Uterus (tissue), 4 donors: ENCODE results near the gene RAB39A. TPM values are rescaled to one million over a fixed set of nuclear protein-coding genes. Genes with fewer than 3 reads are reported as not detected.
"Not testable (repeated sequence)": the region's sequence is repeated elsewhere in the genome, so short reads cannot be mapped to it uniquely, and the experiment has no call there.

Experiments used
- DNase-seq, 2 donors: peaks; one replicate each; pipeline ENCODE4 v3.0.0-alpha.2; 2019 to 2020
- H3K27ac ChIP-seq, 2 donors: fragments of 200-600 bp; sonication (generic); 1 replicate in 1 of 2; 2 replicates in 1 of 2; pipeline ENCODE4 v1.5.1; 2016 to 2018
- H3K27me3 ChIP-seq, 2 donors: fragments of 200-600 bp; sonication (generic); one replicate each; pipeline ENCODE4 v1.5.1; 2018 to 2019; ENCODE audit warnings: control low read depth in 1 of 2
- H3K36me3 ChIP-seq, 2 donors: fragments of 200-600 bp; sonication (generic); one replicate each; pipeline ENCODE4 v1.5.1; 2019; ENCODE audit warnings: control low read depth in 1 of 2
- H3K4me1 ChIP-seq, 2 donors: fragments of 200-600 bp; sonication (generic); one replicate each; pipeline ENCODE4 v1.5.1; 2018 to 2019; ENCODE audit warnings: control low read depth in 1 of 2
- H3K4me3 ChIP-seq, 2 donors: fragments of 200-600 bp; sonication (generic); 1 replicate in 1 of 2; 2 replicates in 1 of 2; pipeline ENCODE4 v1.5.1; 2018 to 2019; ENCODE audit warnings: mild to moderate bottlenecking in 1 of 2
- H3K9me3 ChIP-seq, 2 donors: fragments of 200-600 bp; sonication (generic); one replicate each; pipeline ENCODE4 v1.5.1; 2019; ENCODE audit warnings: control low read depth in 1 of 2
- POLR2A ChIP-seq, 2 donors: fragments of 450-650 bp; IDR thresholded peaks; one replicate each; pipeline ENCODE4 v1.6.1; 2016; ENCODE audit warnings: antibody characterized with exemption in 2 of 2, mild to moderate bottlenecking in 1 of 2, moderate library complexity in 1 of 2
- intact Hi-C: fragments of 100-400 bp; cut with DNase I; formaldehyde crosslinking; loops from one replicate; pipeline ENCODE4 v1.15.1; 2023; ENCODE audit warnings: low total_unique reads
- total RNA-seq, 4 donors: library from RNA; depleted of rRNA in 3 of 4; stranded (reverse); fragments of >200 nt in 3 of 4; gene quantifications; one replicate each; pipeline versions ENCODE4 v1.1.0 to v1.2.4, GENCODE V29; 2014 to 2023
- TF ChIP-seq, protein P1 (sequence below), 4 experiments: fragments of 200-600 bp in 2 of 4; fragments of 450-650 bp in 2 of 4; sonication (generic) in 2 of 4; IDR thresholded peaks; one replicate each; pipeline ENCODE4 v1.5.1; 2016 to 2019; ENCODE audit warnings: antibody characterized with exemption in 4 of 4, mild to moderate bottlenecking in 2 of 4, moderate library complexity in 1 of 4
- donor health status: DM: yes; HTN: yes; CAD: no.

The RAB39A gene
- total RNA-seq, 4 donors from 2014 or later = 0.26 to 3.9 (median 0.79) TPM; not detected in 1

DNA sequence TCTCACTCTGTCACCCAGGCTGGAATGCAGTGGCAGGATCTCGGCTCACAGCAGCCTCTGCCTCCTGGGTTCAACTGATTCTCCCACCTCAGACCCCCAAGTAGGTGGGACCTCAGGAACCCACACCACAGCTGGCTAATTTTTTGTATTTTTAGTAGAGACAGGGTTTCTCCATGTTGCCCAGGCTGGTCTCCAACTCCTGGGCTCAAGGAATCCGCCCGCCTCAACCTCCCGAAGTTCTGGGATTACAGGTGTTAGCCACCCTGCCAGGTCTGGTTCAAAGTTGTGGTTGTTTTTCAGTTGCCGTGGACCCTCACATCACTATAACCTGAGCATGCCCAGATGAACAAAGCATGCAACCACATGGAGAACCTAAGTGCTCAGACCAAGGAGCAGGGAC, 13.0 kb upstream of the RAB39A start:
- intact Hi-C loops = no loop called here
- Histone ChIP-seq H3K36me3 (no peaks in the 10 kb centered on the region), H3K9me3 (no peaks in the 10 kb centered on the region), H3K4me3 (no peak overlapping the region), H3K27me3 (no peaks in the 10 kb centered on the region), H3K4me1 (no peaks in the 10 kb centered on the region), H3K27ac (no peak overlapping the region)
- DNase-seq = no peak
- no peak for TF ChIP-seq POLR2A (IDR thresholded peaks at IDR 0.05)

- H3K4me1 ChIP-seq = no peaks in the 10 kb centered on the region
Observed at GRCh38 chr11:107916671-107917241, 11.5 kb upstream of the RAB39A start.

DNA sequence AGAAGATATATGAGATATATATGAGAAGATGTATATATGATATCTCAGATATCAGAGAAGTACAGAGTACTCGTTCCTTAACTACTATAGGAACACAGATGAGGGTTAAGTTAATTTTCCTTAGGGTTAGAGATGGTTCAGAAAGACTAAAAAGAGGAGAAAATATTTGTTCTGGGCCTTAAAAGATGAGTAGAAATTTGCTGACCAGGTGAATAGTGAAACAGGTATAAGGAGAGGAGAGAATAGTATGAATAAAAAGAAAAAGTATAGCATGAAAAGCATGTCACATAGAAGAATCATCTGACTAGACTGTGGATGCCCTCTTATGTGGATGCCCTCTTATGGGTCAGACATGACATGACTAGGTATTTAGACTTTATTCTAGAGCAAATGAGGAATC, 6.3 kb upstream of the RAB39A start:
- no peak for DNase-seq
- Histone ChIP-seq H3K27ac (no peak overlapping the region), H3K36me3 (no peaks in the 10 kb centered on the region), H3K4me1 (no peaks in the 10 kb centered on the region), H3K27me3 (no peaks in the 10 kb centered on the region), H3K9me3 (no peaks in the 10 kb centered on the region), H3K4me3 (no peak overlapping the region)
- intact Hi-C loops = no loop called here
- TF ChIP-seq, protein P1, sequence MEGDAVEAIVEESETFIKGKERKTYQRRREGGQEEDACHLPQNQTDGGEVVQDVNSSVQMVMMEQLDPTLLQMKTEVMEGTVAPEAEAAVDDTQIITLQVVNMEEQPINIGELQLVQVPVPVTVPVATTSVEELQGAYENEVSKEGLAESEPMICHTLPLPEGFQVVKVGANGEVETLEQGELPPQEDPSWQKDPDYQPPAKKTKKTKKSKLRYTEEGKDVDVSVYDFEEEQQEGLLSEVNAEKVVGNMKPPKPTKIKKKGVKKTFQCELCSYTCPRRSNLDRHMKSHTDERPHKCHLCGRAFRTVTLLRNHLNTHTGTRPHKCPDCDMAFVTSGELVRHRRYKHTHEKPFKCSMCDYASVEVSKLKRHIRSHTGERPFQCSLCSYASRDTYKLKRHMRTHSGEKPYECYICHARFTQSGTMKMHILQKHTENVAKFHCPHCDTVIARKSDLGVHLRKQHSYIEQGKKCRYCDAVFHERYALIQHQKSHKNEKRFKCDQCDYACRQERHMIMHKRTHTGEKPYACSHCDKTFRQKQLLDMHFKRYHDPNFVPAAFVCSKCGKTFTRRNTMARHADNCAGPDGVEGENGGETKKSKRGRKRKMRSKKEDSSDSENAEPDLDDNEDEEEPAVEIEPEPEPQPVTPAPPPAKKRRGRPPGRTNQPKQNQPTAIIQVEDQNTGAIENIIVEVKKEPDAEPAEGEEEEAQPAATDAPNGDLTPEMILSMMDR (IDR thresholded peaks at IDR 0.05) = no peak
- no peak for TF ChIP-seq POLR2A (IDR thresholded peaks at IDR 0.05)

More at GRCh38 chr11:107916671-107917241, 11.5 kb upstream of the RAB39A start:
- Histone ChIP-seq H3K9me3 (no peaks in the 10 kb centered on the region), H3K4me3 (no peak overlapping the region), H3K27ac (no peak overlapping the region), H3K36me3 (no peaks in the 10 kb centered on the region), H3K27me3 (no peaks in the 10 kb centered on the region)
- no peak for TF ChIP-seq POLR2A (IDR thresholded peaks at IDR 0.05)
- TF ChIP-seq, protein P1 (IDR thresholded peaks at IDR 0.05) = no peak
- no peak for DNase-seq
- intact Hi-C loops = no loop called here

GRCh38 chr11:107923519-107923918, 4.7 kb upstream of the RAB39A start:
- H3K27me3 ChIP-seq, H3K4me1 ChIP-seq, H3K4me3 ChIP-seq, H3K9me3 ChIP-seq, DNase-seq, H3K36me3 ChIP-seq, intact Hi-C loops, H3K27ac ChIP-seq: not testable (repeated sequence)

GRCh38 chr11:107924306-107924705, 3.9 kb upstream of the RAB39A start:
- peaks cover 0 to 8% of the 10 kb centered on the region in 2 donors for H3K4me1 ChIP-seq
- TF ChIP-seq, protein P1 (IDR thresholded peaks at IDR 0.05) = no peak
- TF ChIP-seq POLR2A (IDR thresholded peaks at IDR 0.05) = no peak
- no peak for DNase-seq
- no peaks in the 10 kb centered on the region for H3K27me3 ChIP-seq
- H3K9me3 ChIP-seq = no peaks in the 10 kb centered on the region
- H3K27ac ChIP-seq = no peak overlapping the region
- intact Hi-C loops = no loop called here
- no peaks in the 10 kb centered on the region for H3K36me3 ChIP-seq
- no peak overlapping the region for H3K4me3 ChIP-seq

- intact Hi-C loops = no loop called here
- Histone ChIP-seq H3K27ac (no peak overlapping the region), H3K9me3 (no peaks in the 10 kb centered on the region), H3K27me3 (peaks cover 0 to 6% of the 10 kb centered on the region in 2 donors), H3K36me3 (no peaks in the 10 kb centered on the region), H3K4me1 (peaks cover 0 to 8% of the 10 kb centered on the region in 2 donors), H3K4me3 (no peak overlapping the region)
- TF ChIP-seq, protein P1 (IDR thresholded peaks at IDR 0.05) = no peak
- no peak for TF ChIP-seq POLR2A (IDR thresholded peaks at IDR 0.05)
- no peak for DNase-seq
Observed at GRCh38 chr11:107927559-107927958, 689 bp upstream of the RAB39A start.
